GM12892 (cell line): ENCODE data around the gene ALDH1A1.

Experiments used
- POLR2A ChIP-seq: IDR thresholded peaks from 2 replicates; pipeline ENCODE4 v1.6.1; 2011; ENCODE audit warnings: low read depth, low read length, control low read depth
- POLR2AphosphoS5 ChIP-seq: IDR thresholded peaks from 2 replicates; pipeline ENCODE4 v1.6.1; 2011; ENCODE audit warnings: low read depth, low read length, control low read depth

DNA sequence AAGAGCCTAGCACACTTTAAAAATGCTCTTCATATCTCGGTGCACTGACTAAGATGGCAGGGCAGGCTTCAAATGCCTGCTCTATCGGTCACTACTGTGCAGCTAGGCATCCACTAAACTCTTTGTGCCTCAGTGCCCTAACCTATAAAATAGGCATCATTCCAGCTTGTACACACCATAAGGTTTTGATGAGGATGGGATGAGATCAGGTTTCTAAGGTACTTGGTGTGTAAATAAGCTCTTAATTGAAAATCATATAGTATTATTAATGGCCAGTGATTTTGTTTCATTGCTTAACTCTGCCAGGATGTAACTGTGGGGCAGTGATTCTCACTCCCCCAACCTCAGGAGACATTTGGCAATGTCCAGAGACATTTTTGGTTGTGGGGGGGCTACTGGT is 78.5 kb downstream of the ALDH1A1 start:
- no peak for TF ChIP-seq POLR2A
- TF ChIP-seq POLR2AphosphoS5, result no peak
